ENCODE measurements around the gene PALLD.

- TF ChIP-seq CTCF (IDR thresholded peaks at IDR 0.05) (no peak), POLR2AphosphoS5 (IDR thresholded peaks at IDR 0.05) (no peak)
Observed at GRCh38 chr4:168580228-168580627, 83.4 kb downstream of the PALLD start.

Measured in sigmoid colon (tissue), 4 donors.